K562 (cell line): Measurements from ENCODE around the gene HBP1. TPM values are rescaled to one million over a fixed set of nuclear protein-coding genes. Genes with fewer than 3 reads are reported as not detected.

Experiments used
- ATAC-seq: fragments of 200-7000 bp; cut with Tn5 transposase; 3 replicates; pipeline ENCODE4 v1.9.1; 2020; ENCODE audit warnings: moderate library complexity
- BruUV-seq: library from RNA; stranded (reverse); fragments of 400-500 nt; replicated peaks from 2 replicates; lab custom pipeline; 2021; lab: Mats Ljungman, UMichigan
- CTCF ChIA-PET: fragments of 300-600 bp; formaldehyde crosslinking; extraction: SDS; loops from one replicate; lab custom pipeline; 2021; ENCODE audit warnings: low intra/inter-chr PET ratio; lab: Yijun Ruan, JAX
- POLR2A ChIA-PET: fragments of 300-600, 350-650 bp; sonication (Branson Sonifier 250); formaldehyde crosslinking; extraction: SDS; loops from one replicate; lab custom pipeline; 2021; ENCODE audit warnings: antibody characterized with exemption, inconsistent platforms; lab: Yijun Ruan, JAX
- DNase-seq, 4 experiments: peaks; one replicate each; pipeline versions ENCODE4 v3.0.0 to v3.0.0-alpha.2; 2011 to 2018; ENCODE audit warnings: low spot score in 3 of 4, mixed read lengths in 3 of 4; ENCODE audit errors: extremely low read depth in 1 of 4
- FAIRE-seq: peaks from 2 replicates; lab custom pipeline; 2011; peaks lifted over from hg19 to GRCh38; lab: Jason Lieb, UNC
- H2AFZ ChIP-seq: 2 replicates; pipeline ENCODE4 v1.6.0; 2011; ENCODE audit warnings: low read depth, low read length, control low read depth, inconsistent platforms
- H3K27ac ChIP-seq: fragments of 200-600 bp; 3 replicates; pipeline ENCODE4 v1.8.0; 2011; ENCODE audit warnings: low read depth, mild to moderate bottlenecking, control low read depth, inconsistent platforms, low read length, moderate library complexity, mixed read lengths; ENCODE audit errors: extremely low read depth
- H3K27me3 ChIP-seq, 2 experiments: fragments of 300-600 bp in 1 of 2; 2 replicates in 1 of 2; 3 replicates in 1 of 2; pipeline versions ENCODE4 v1.6.0 to v1.8.0; 2011; ENCODE audit warnings: inconsistent platforms in 2 of 2, low read length in 2 of 2, mild to moderate bottlenecking in 1 of 2, mixed read lengths in 1 of 2, moderate library complexity in 1 of 2; ENCODE audit not compliant: control insufficient read depth in 2 of 2, insufficient read depth in 2 of 2
- H3K36me3 ChIP-seq: fragments of 300-600 bp; 3 replicates; pipeline ENCODE4 v1.8.0; 2011; ENCODE audit warnings: mild to moderate bottlenecking, low read length, inconsistent platforms; ENCODE audit not compliant: control insufficient read depth, insufficient read depth
- H3K4me1 ChIP-seq, 2 experiments: fragments of 200-600 bp in 1 of 2; replicated peaks in 1 of 2; 2 replicates in 1 of 2; 3 replicates in 1 of 2; pipeline versions ENCODE4 v1.5.1 to v1.8.0; 2011; ENCODE audit warnings: inconsistent platforms in 2 of 2, low read length in 2 of 2, mild to moderate bottlenecking in 1 of 2, mixed read lengths in 1 of 2, moderate library complexity in 1 of 2; ENCODE audit not compliant: control insufficient read depth in 2 of 2, insufficient read depth in 2 of 2
- H3K4me2 ChIP-seq: 2 replicates; pipeline ENCODE4 v1.6.1; 2011; ENCODE audit warnings: low read length, control low read depth, inconsistent platforms, mixed read lengths; ENCODE audit not compliant: insufficient read depth
- H3K4me3 ChIP-seq: fragments of 200-600 bp; sonication (generic), shearing (Covaris generic); 2 replicates; pipeline ENCODE4 v1.5.1; 2016; ENCODE audit warnings: control low read depth, inconsistent platforms
- H3K79me2 ChIP-seq: fragments of 200-600 bp; 3 replicates; pipeline ENCODE4 v1.8.0; 2011; ENCODE audit warnings: low read length, inconsistent platforms; ENCODE audit not compliant: control insufficient read depth, insufficient read depth
- H3K9ac ChIP-seq, 2 experiments: 2 replicates each; pipeline versions ENCODE4 v1.6.0 to v1.6.1; 2011; ENCODE audit warnings: low read depth in 2 of 2, low read length in 2 of 2, control low read depth in 1 of 2, inconsistent platforms in 1 of 2, mild to moderate bottlenecking in 1 of 2, mixed read lengths in 1 of 2; ENCODE audit not compliant: insufficient read depth in 1 of 2
- H3K9me1 ChIP-seq: one replicate; pipeline ENCODE4 v1.6.0; 2011; ENCODE audit warnings: inconsistent platforms, mild to moderate bottlenecking, low read length, moderate library complexity; ENCODE audit not compliant: control insufficient read depth, insufficient read depth
- H3K9me3 ChIP-seq: replicated peaks from 2 replicates; pipeline ENCODE4 v1.5.1; 2011; ENCODE audit warnings: low read depth, low read length, inconsistent platforms; ENCODE audit not compliant: control insufficient read depth, insufficient read depth
- H4K20me1 ChIP-seq: replicated peaks from 2 replicates; pipeline ENCODE4 v1.6.1; 2011; ENCODE audit warnings: low read length, inconsistent platforms, mixed read lengths; ENCODE audit not compliant: control insufficient read depth, insufficient read depth
- C11orf30 ChIP-seq: fragments of 450-650 bp; IDR thresholded peaks from 2 replicates; pipeline ENCODE4 v1.6.1; 2016; ENCODE audit warnings: low read depth, mild to moderate bottlenecking
- DIDO1 ChIP-seq: fragments of 450-650 bp; IDR thresholded peaks from 2 replicates; pipeline ENCODE4 v1.6.1; 2016; ENCODE audit warnings: low read depth, missing biosample characterization, missing genetic modification characterization
- EP400 ChIP-seq: fragments of 450-650 bp; IDR thresholded peaks from 2 replicates; pipeline ENCODE4 v1.6.1; 2017; ENCODE audit warnings: antibody characterized with exemption, mild to moderate bottlenecking, moderate library complexity
- KLF13 ChIP-seq: fragments of 450-650 bp; IDR thresholded peaks from 2 replicates; pipeline ENCODE4 v1.6.1; 2016; ENCODE audit warnings: missing genetic modification characterization, low read depth, mild to moderate bottlenecking, missing compliant biosample characterization, moderate library complexity, borderline replicate concordance
- MAFG ChIP-seq: fragments of 450-650 bp; conservative IDR thresholded peaks from 2 replicates; pipeline ENCODE4 v1.6.1; 2016; ENCODE audit warnings: missing genetic modification characterization, missing compliant biosample characterization
- NFE2 ChIP-seq: IDR thresholded peaks from 2 replicates; pipeline ENCODE4 v1.6.1; 2014; ENCODE audit warnings: antibody characterized with exemption, low read depth
- NFE2L1 ChIP-seq: fragments of 450-650 bp; IDR thresholded peaks from 2 replicates; pipeline ENCODE4 v1.6.1; 2016; ENCODE audit warnings: missing genetic modification characterization, low read depth, mild to moderate bottlenecking, missing compliant biosample characterization, moderate library complexity, borderline replicate concordance
- ZNF316 ChIP-seq: fragments of 450-650 bp; IDR thresholded peaks from 2 replicates; pipeline ENCODE4 v1.6.1; 2016
- WGBS: fragments of 100-300 bp; shearing (Covaris generic); methylation state at CpG from one replicate; pipeline ENCODE4 v1.1.6; 2016; ENCODE audit warnings: low coverage, mixed read lengths; ENCODE audit not compliant: insufficient coverage; ENCODE audit errors: missing lambda C conversion rate; 5-methylcytosine and 5-hydroxymethylcytosine counted together
- in situ Hi-C: fragments of 300-500 bp; cut with MboI; formaldehyde crosslinking; loops from 4 replicates; pipeline ENCODE4 v1.15.0; 2018; ENCODE audit warnings: inconsistent platforms, mixed read lengths
- intact Hi-C: fragments of 100-400 bp; cut with micrococcal nuclease; formaldehyde crosslinking; loops from 2 replicates; pipeline ENCODE4 v1.14.2; 2022
- polyA plus RNA-seq, 8 experiments: library from polyadenylated mRNA; depleted of rRNA in 4 of 8; stranded (reverse) in 5 of 8; unstranded in 3 of 8; fragments of >200 nt; fragmentation: Nextera tagmentation in 2 of 8; fragmentation: Illumina TruSeq in 1 of 8; extraction: Ambion mirVana in 2 of 8; extraction: Trizol in 1 of 8; gene quantifications; 2 replicates each; pipeline versions ENCODE4 v1.2.1 to v1.2.3, GENCODE V29; 2011 to 2014; ENCODE audit warnings: inconsistent platforms in 1 of 8, missing spikeins in 1 of 8
- total RNA-seq, 7 experiments: library from RNA; depleted of rRNA in 6 of 7; stranded (reverse); fragments of >200 nt in 6 of 7; fragmentation: Illumina TruSeq in 2 of 7; extraction: Trizol in 2 of 7; gene quantifications; 2 replicates each; pipeline versions ENCODE4 v1.2.1 to v1.2.3, GENCODE V29; 2011 to 2021; ENCODE audit warnings: low replicate concordance in 1 of 7
- TF ChIP-seq, protein P1 (sequence below): sonication (generic); IDR thresholded peaks from 2 replicates; pipeline ENCODE4 v1.6.1; 2016
- TF ChIP-seq, protein P2 (sequence below): fragments of 250-450 bp; sonication (Bioruptor Pico); IDR thresholded peaks from 2 replicates; pipeline ENCODE4 v1.4.0; 2020

HBP1 gene
- total and polyA plus RNA-seq, 9 of the 15 experiments (the other 6 are each of a cell fraction or from before 2014, with no cell fraction given) = 18.7 to 59.9 (median 27.0) TPM

DNA sequence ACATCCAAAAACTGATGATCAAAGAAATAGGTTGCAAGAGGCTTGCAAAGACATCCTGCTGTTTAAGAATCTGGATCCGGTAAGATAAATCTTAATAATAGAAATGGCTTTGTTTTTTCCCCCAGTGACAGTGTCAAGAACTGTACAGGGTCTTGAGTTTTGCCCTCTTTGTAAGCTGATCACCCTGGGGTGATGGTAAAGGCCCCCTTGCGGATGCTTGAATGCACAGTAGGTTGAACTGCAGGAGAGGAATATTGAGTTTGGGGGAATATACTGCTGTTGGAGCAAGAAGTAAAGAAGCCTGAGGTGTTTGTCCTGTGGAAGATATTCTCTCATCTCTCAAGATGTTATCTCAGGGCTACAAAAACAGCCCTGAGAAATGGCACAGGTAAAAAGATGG is 40.6 kb upstream of the HBP1 start:
- Histone ChIP-seq H3K27ac (no peak overlapping the region), H3K4me1 (peaks cover 0 to 4% of the 10 kb centered on the region in 2 experiments; a peak in 1 of 5 replicates), H3K9ac (no peak overlapping the region), H4K20me1 (no peaks in the 10 kb centered on the region), H3K79me2 (peaks cover 36% of the 10 kb centered on the region), H2AFZ (no peak overlapping the region), H3K4me3 (no peak overlapping the region), H3K36me3 (peaks cover 57% of the 10 kb centered on the region; the same call in 2 of the 3 replicates), H3K27me3 (no peaks in the 10 kb centered on the region), H3K9me1 (no peaks in the 10 kb centered on the region), H3K9me3 (no peaks in the 10 kb centered on the region), H3K4me2 (no peak overlapping the region)
- ChIA-PET CTCF (no interaction called here), POLR2A (interaction anchor here (0.6 kb wide), 1 partner anchor 25 kb away, joined by 3 read pairs; no protein-coding TSS in a partner anchor)
- ATAC-seq = no peak
- in situ Hi-C loops (no loop called here), intact Hi-C loops (no loop called here)
- WGBS = 78% methylated on average over 2 of the region's 2 CpGs
- TF ChIP-seq, protein P1, sequence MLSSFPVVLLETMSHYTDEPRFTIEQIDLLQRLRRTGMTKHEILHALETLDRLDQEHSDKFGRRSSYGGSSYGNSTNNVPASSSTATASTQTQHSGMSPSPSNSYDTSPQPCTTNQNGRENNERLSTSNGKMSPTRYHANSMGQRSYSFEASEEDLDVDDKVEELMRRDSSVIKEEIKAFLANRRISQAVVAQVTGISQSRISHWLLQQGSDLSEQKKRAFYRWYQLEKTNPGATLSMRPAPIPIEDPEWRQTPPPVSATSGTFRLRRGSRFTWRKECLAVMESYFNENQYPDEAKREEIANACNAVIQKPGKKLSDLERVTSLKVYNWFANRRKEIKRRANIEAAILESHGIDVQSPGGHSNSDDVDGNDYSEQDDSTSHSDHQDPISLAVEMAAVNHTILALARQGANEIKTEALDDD = 0 out of 2 replicates have a peak, but pooled peaks have one; percentile 9
- no peak for TF ChIP-seq DIDO1 (tag)
- TF ChIP-seq, all 486 proteins: peak for 1
- FAIRE-seq (no peak), DNase-seq (no peak)
- BruUV-seq = no TSS peak

DNA sequence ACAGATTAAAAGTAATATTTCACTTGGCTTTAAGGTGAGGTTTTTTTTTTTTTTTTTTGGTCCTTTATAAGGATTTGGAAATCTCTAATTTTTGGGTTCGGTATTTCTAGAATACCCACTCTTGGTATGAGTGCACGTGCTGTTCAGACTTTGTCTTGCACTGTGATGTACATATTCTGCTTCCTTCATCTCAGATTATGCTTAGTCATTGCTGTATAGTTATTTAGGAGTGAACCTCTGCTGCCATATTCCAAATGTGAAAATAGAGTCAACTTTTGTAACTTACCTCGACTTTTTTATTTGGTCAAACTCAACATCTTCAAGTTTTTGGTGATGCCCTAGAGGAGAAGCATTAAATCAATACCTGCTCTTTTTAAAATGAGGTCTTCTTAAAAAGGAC is 40.1 kb upstream of the HBP1 start:
- ATAC-seq = no peak
- H3K79me2 ChIP-seq = peaks cover 33% of the 10 kb centered on the region
- peaks cover 0 to 4% of the 10 kb centered on the region in 2 experiments; a peak in 1 of 5 replicates for H3K4me1 ChIP-seq
- 70% methylated on average over 3 of the region's 3 CpGs for WGBS
- in situ Hi-C loops (no loop called here), intact Hi-C loops (no loop called here)
- H3K27me3 ChIP-seq = no peaks in the 10 kb centered on the region
- BruUV-seq = no TSS peak
- POLR2A ChIA-PET = no interaction called here
- CTCF ChIA-PET = no interaction called here
- no peak overlapping the region for H3K4me2 ChIP-seq
- H3K9ac ChIP-seq = no peak overlapping the region
- H3K9me3 ChIP-seq = no peaks in the 10 kb centered on the region
- FAIRE-seq = no peak
- no peak overlapping the region for H3K4me3 ChIP-seq
- peaks cover 57% of the 10 kb centered on the region; the same call in 2 of the 3 replicates for H3K36me3 ChIP-seq
- H2AFZ ChIP-seq = no peak overlapping the region
- no peak for DNase-seq
- H3K27ac ChIP-seq = no peak overlapping the region
- no peaks in the 10 kb centered on the region for H4K20me1 ChIP-seq
- H3K9me1 ChIP-seq = no peaks in the 10 kb centered on the region
- TF ChIP-seq EP400 (peak; percentile 13; the same call in 1 of the 2 replicates), MAFG (peak; percentile 94), ZNF316 (peak; percentile 88), NFE2L1 (peak; percentile 85), KLF13 (no peak), NFE2 (peak; percentile 88), C11orf30 (peak; percentile 80)
- TF ChIP-seq, protein P2, sequence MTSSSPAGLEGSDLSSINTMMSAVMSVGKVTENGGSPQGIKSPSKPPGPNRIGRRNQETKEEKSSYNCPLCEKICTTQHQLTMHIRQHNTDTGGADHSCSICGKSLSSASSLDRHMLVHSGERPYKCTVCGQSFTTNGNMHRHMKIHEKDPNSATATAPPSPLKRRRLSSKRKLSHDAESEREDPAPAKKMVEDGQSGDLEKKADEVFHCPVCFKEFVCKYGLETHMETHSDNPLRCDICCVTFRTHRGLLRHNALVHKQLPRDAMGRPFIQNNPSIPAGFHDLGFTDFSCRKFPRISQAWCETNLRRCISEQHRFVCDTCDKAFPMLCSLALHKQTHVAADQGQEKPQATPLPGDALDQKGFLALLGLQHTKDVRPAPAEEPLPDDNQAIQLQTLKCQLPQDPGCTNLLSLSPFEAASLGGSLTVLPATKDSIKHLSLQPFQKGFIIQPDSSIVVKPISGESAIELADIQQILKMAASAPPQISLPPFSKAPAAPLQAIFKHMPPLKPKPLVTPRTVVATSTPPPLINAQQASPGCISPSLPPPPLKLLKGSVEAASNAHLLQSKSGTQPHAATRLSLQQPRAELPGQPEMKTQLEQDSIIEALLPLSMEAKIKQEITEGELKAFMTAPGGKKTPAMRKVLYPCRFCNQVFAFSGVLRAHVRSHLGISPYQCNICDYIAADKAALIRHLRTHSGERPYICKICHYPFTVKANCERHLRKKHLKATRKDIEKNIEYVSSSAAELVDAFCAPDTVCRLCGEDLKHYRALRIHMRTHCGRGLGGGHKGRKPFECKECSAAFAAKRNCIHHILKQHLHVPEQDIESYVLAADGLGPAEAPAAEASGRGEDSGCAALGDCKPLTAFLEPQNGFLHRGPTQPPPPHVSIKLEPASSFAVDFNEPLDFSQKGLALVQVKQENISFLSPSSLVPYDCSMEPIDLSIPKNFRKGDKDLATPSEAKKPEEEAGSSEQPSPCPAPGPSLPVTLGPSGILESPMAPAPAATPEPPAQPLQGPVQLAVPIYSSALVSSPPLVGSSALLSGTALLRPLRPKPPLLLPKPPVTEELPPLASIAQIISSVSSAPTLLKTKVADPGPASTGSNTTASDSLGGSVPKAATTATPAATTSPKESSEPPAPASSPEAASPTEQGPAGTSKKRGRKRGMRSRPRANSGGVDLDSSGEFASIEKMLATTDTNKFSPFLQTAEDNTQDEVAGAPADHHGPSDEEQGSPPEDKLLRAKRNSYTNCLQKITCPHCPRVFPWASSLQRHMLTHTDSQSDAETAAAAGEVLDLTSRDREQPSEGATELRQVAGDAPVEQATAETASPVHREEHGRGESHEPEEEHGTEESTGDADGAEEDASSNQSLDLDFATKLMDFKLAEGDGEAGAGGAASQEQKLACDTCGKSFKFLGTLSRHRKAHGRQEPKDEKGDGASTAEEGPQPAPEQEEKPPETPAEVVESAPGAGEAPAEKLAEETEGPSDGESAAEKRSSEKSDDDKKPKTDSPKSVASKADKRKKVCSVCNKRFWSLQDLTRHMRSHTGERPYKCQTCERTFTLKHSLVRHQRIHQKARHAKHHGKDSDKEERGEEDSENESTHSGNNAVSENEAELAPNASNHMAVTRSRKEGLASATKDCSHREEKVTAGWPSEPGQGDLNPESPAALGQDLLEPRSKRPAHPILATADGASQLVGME (CRISPR knock-in tag) = no peak
